SK-N-MC (cell line): ENCODE results near the gene LAPTM5.

Source experiments
- EZH2 ChIP-seq: fragments of 200-600 bp; sonication (generic); IDR thresholded peaks from one replicate; pipeline ENCODE4 v1.6.1; 2017; ENCODE audit warnings: antibody characterized with exemption
- FOXP2 ChIP-seq: optimal IDR thresholded peaks from 2 replicates; pipeline ENCODE3; 2011; ENCODE audit warnings: mild to moderate bottlenecking, moderate library complexity; ENCODE audit not compliant: insufficient read depth; ENCODE audit errors: extremely low read length, control extremely low read depth
- POLR2AphosphoS5 ChIP-seq: IDR thresholded peaks from 2 replicates; pipeline ENCODE4 v1.6.1; 2012; ENCODE audit warnings: mild to moderate bottlenecking, low read depth, low read length, borderline replicate concordance

GRCh38 chr1:30775433-30775975, 17.9 kb upstream of the LAPTM5 start:
- TF ChIP-seq EZH2 = no peak
- no peak for TF ChIP-seq POLR2AphosphoS5
- no peak for TF ChIP-seq FOXP2
